ENCODE results near the gene CRIP2.

Gene CRIP2

DNA sequence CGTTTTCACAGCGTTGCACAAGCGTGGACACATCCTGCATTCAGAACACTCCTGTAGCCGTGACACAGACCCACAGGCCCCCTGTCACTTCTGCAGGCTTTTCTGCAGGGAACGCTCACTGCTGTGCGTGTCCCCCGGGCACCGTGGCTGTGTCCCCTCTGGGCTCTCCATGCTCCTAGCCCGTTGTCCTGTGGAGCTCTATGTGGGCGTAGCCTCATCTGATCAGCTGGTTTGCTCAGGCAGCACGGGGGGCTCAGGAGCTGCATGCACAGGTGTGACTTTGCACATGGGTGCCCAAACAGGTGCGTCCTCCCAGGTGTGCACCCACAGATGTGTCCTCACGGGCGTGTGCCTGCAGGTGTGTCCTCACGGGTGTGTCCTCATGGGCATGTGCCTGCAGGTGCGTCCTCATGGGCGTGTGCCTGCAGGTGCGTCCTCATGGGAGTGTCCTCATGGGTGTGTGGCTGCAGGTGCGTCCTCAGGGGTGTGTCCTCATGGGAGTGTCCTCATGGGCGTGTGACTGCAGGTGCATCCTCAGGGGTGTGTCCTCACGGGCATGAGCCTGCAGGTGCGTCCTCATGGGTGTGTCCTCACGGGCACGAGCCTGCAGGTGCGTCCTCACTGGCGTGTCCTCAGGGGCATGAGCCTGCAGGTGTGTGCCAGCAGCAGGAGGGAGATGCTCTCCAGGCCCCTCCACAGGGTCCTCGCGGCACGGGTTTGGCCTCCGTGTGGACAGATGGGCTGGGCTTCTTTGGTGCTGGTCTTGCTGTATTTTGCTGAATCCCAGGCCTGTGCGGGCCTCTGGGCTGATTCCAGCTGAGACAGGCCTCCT is 37.5 kb upstream of the CRIP2 start:
- Histone ChIP-seq H3K4me3 (ENCODE audit: low read depth in 1 of 2, low read length in 2 of 2) (no peak overlapping the region), H3K79me2 (ENCODE audit: insufficient read depth, low read length) (peaks cover 90% of the 10 kb centered on the region), H3K9ac (ENCODE audit: low read depth, low read length) (no peak overlapping the region), H3K27ac (ENCODE audit: low read length) (no peak overlapping the region), H2AFZ (ENCODE audit: low read depth, low read length) (no peak overlapping the region), H3K4me1 (ENCODE audit: insufficient read depth, low read length) (no peaks in the 10 kb centered on the region), H3K27me3 (ENCODE audit: insufficient read depth, low read length, poor library complexity) (no peaks in the 10 kb centered on the region), H3K36me3 (ENCODE audit: insufficient read depth, low read length) (peaks cover 65% of the 10 kb centered on the region), H3K4me2 (ENCODE audit: insufficient read depth, low read length) (no peak overlapping the region), H4K20me1 (ENCODE audit: insufficient read depth, low read length) (peaks cover 85% of the 10 kb centered on the region), H3K9me3 (ENCODE audit: insufficient read depth, low read length, severe bottlenecking) (no peaks in the 10 kb centered on the region)
- no peak for TF ChIP-seq EZH2 (IDR thresholded peaks at IDR 0.05; ENCODE audit: borderline replicate concordance, low read depth, low read length, severe bottlenecking)
- TF ChIP-seq, protein P1, sequence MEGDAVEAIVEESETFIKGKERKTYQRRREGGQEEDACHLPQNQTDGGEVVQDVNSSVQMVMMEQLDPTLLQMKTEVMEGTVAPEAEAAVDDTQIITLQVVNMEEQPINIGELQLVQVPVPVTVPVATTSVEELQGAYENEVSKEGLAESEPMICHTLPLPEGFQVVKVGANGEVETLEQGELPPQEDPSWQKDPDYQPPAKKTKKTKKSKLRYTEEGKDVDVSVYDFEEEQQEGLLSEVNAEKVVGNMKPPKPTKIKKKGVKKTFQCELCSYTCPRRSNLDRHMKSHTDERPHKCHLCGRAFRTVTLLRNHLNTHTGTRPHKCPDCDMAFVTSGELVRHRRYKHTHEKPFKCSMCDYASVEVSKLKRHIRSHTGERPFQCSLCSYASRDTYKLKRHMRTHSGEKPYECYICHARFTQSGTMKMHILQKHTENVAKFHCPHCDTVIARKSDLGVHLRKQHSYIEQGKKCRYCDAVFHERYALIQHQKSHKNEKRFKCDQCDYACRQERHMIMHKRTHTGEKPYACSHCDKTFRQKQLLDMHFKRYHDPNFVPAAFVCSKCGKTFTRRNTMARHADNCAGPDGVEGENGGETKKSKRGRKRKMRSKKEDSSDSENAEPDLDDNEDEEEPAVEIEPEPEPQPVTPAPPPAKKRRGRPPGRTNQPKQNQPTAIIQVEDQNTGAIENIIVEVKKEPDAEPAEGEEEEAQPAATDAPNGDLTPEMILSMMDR (IDR thresholded peaks at IDR 0.05; ENCODE audit: borderline replicate concordance, extremely low read depth, low read length, poor library complexity, severe bottlenecking), result no peak
- ATAC-seq (ENCODE audit: insufficient read depth, low read depth) (no peak), DNase-seq (no peak)

DNA sequence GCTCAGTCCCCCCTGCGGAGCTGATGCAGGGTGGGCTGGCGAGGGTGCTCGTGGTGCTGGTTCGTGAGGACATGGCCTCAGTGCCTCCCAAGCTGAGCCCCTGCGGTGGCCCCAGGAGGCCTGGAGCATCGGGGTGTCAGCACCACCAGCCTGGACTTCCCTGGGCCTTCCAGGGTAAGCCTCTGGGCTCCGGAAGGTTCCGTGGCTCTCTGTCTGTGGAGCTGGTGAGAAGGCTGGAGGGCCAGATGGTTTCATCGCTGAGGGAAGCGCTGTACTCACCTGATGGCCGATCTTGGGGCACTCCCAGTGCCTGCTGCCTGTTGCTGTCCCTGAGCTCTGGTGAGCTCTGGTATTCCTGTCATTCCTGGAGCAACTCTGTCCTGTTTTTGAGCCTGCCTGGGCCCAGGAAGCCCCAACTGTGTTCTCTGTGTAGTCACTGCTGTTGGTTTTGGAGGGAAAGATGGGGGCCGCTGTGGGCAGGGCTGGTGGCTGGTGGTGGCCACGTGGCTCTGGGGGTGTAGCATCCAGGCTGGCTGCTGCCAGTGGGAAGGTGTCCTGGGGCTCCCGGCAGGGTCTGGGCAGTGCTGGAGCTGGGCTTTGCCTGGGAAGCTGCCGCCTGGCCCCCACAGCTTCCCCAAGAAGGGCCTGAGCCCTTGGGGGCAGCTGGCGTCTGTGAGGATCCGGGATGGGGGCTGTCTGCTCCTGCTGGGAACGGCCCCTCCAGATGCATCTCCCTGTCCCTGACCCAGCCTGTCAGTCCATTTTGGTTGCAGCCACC is 36.7 kb upstream of the CRIP2 start:
- Histone ChIP-seq H3K79me2 (ENCODE audit: insufficient read depth, low read length) (peaks cover 90% of the 10 kb centered on the region), H3K4me1 (ENCODE audit: insufficient read depth, low read length) (no peaks in the 10 kb centered on the region), H3K4me3 (ENCODE audit: low read depth in 1 of 2, low read length in 2 of 2) (no peak overlapping the region), H3K9ac (ENCODE audit: low read depth, low read length) (no peak overlapping the region), H3K27me3 (ENCODE audit: insufficient read depth, low read length, poor library complexity) (no peaks in the 10 kb centered on the region), H4K20me1 (ENCODE audit: insufficient read depth, low read length) (peaks cover 88% of the 10 kb centered on the region), H3K27ac (ENCODE audit: low read length) (no peak overlapping the region), H3K36me3 (ENCODE audit: insufficient read depth, low read length) (peaks cover 73% of the 10 kb centered on the region), H2AFZ (ENCODE audit: low read depth, low read length) (no peak overlapping the region), H3K9me3 (ENCODE audit: insufficient read depth, low read length, severe bottlenecking) (no peaks in the 10 kb centered on the region), H3K4me2 (ENCODE audit: insufficient read depth, low read length) (no peak overlapping the region)
- no peak for TF ChIP-seq EZH2 (IDR thresholded peaks at IDR 0.05; ENCODE audit: borderline replicate concordance, low read depth, low read length, severe bottlenecking)
- TF ChIP-seq, protein P1 (IDR thresholded peaks at IDR 0.05; ENCODE audit: borderline replicate concordance, extremely low read depth, low read length, poor library complexity, severe bottlenecking), result no peak
- DNase-seq (no peak), ATAC-seq (ENCODE audit: insufficient read depth, low read depth) (no peak)

DNA sequence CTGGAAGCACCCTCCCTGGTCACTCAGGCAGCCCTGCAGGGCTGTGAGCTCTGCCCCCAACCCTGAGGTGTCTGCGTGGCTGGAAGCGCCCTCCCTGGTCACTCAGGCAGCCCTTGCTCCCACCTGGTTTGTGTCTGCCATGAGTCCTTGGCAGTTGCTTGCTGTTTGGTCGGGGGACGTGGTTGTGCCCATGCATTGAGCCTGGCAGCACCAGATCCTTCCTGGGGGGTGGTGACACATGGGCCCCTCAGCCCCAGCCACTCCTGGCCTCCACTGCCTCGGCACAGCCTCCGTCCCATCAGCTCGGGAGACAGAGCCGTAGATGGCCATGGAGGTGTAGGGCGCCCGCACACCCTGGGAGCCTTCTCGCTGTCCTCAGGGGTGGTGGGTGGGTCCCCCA is 35.4 kb upstream of the CRIP2 start:
- H3K4me2 ChIP-seq (ENCODE audit: insufficient read depth, low read length), result no peak overlapping the region
- no peak overlapping the region for H3K4me3 ChIP-seq (ENCODE audit: low read depth in 1 of 2, low read length in 2 of 2)
- H3K27ac ChIP-seq (ENCODE audit: low read length), result no peak overlapping the region
- H3K9ac ChIP-seq (ENCODE audit: low read depth, low read length), result no peak overlapping the region
- H4K20me1 ChIP-seq (ENCODE audit: insufficient read depth, low read length), result peaks cover 82% of the 10 kb centered on the region
- H3K4me1 ChIP-seq (ENCODE audit: insufficient read depth, low read length), result no peaks in the 10 kb centered on the region
- TF ChIP-seq, protein P1 (IDR thresholded peaks at IDR 0.05; ENCODE audit: borderline replicate concordance, extremely low read depth, low read length, poor library complexity, severe bottlenecking), result no peak
- TF ChIP-seq EZH2 (IDR thresholded peaks at IDR 0.05; ENCODE audit: borderline replicate concordance, low read depth, low read length, severe bottlenecking), result no peak
- ATAC-seq (ENCODE audit: insufficient read depth, low read depth) (no peak), DNase-seq (no peak)
- no peaks in the 10 kb centered on the region for H3K27me3 ChIP-seq (ENCODE audit: insufficient read depth, low read length, poor library complexity)
- H3K36me3 ChIP-seq (ENCODE audit: insufficient read depth, low read length), result peaks cover 73% of the 10 kb centered on the region
- H3K79me2 ChIP-seq (ENCODE audit: insufficient read depth, low read length), result peaks cover 80% of the 10 kb centered on the region
- H3K9me3 ChIP-seq (ENCODE audit: insufficient read depth, low read length, severe bottlenecking), result no peaks in the 10 kb centered on the region
- no peak overlapping the region for H2AFZ ChIP-seq (ENCODE audit: low read depth, low read length)
